Mammary epithelial cell (primary cell): ENCODE data around the gene MYORG.

ENCODE experiments used
- CTCF ChIP-seq, 2 donors: IDR thresholded peaks in 1 of 2; conservative IDR thresholded peaks in 1 of 2; 2 replicates each; pipeline ENCODE4 v1.5.1; 2011 to 2012; ENCODE audit warnings: inconsistent platforms in 2 of 2, low read length in 2 of 2, mild to moderate bottlenecking in 2 of 2, control low read depth in 1 of 2, low read depth in 1 of 2; ENCODE audit not compliant: insufficient read depth in 1 of 2; ENCODE audit errors: extremely low read depth in 1 of 2
- EZH2 ChIP-seq: IDR thresholded peaks from 2 replicates; pipeline ENCODE4 v1.6.1; 2012; ENCODE audit warnings: low read length, inconsistent platforms, borderline replicate concordance

DNA sequence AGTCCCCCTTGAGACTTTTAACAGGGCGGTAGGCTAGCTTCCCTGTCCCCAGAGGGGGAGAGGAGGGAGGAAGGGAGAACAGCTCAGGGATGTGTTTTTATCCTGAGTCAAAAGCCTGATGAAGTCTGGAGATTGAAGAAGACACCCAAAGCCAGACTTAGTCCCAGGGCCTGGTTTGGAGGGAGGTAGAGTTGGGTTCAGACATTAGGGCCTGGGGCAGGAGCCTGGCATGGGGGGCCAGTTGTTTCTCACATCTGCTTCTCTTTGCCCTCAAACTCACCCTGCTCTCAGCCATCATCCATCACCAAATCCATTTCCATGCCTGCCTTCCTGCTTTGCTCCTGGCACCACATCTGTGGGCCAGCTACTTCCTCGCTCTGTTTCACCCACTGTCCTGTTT, 2.9 kb downstream of the MYORG start:
- TF ChIP-seq CTCF (conservative IDR thresholded peaks at IDR 0.05 in 1 of 2, IDR thresholded peaks at IDR 0.05 in 1 of 2; ENCODE audit: extremely low read depth in 1 of 2, insufficient read depth in 1 of 2, low read depth in 1 of 2, low read length in 2 of 2) (no peak), EZH2 (no peak)
